OCI-LY3 (cell line): ENCODE measurements around the gene RPL3.

Experiments used
- H2AFZ ChIP-seq: fragments of 200-600, 300-600 bp; shearing (Covaris generic); 2 replicates; pipeline ENCODE4 v1.6.0; 2014; ENCODE audit warnings: antibody characterized with exemption, low read depth, low read length
- H3K27ac ChIP-seq: fragments of 200-600, 300-600 bp; sonication (generic); 2 replicates; pipeline ENCODE4 v1.5.1; 2014; ENCODE audit warnings: mild to moderate bottlenecking, low read length, moderate library complexity, mixed read lengths
- H3K27me3 ChIP-seq: fragments of 200-600, 300-600 bp; sonication (generic); 2 replicates; pipeline ENCODE4 v1.6.1; 2014; ENCODE audit warnings: low read depth, low read length, mixed read lengths
- H3K36me3 ChIP-seq: fragments of 200-600, 300-600 bp; sonication (generic); replicated peaks from 2 replicates; pipeline ENCODE3; 2014; ENCODE audit warnings: low read depth, low read length, mixed read lengths
- H3K4me1 ChIP-seq: fragments of 300-600, 200-600 bp; sonication (generic); 2 replicates; pipeline ENCODE4 v1.6.1; 2014; ENCODE audit warnings: low read length, mixed read lengths
- H3K4me2 ChIP-seq: fragments of 200-600, 300-600 bp; sonication (generic); 2 replicates; pipeline ENCODE4 v1.6.1; 2014; ENCODE audit warnings: low read length, mixed read lengths
- H3K4me3 ChIP-seq: fragments of 300-600, 200-600 bp; sonication (generic); 2 replicates; pipeline ENCODE4 v1.5.1; 2014; ENCODE audit warnings: antibody characterized with exemption, mild to moderate bottlenecking, low read length, moderate library complexity
- H3K79me2 ChIP-seq: fragments of 300-600, 200-600 bp; shearing (Covaris generic); 2 replicates; pipeline ENCODE4 v1.6.1; 2014; ENCODE audit warnings: mild to moderate bottlenecking, low read length, mixed read lengths
- H3K9ac ChIP-seq: fragments of 300-600, 200-600 bp; shearing (Covaris generic); 2 replicates; pipeline ENCODE4 v1.6.0; 2014; ENCODE audit warnings: mild to moderate bottlenecking, low read length, moderate library complexity
- H3K9me3 ChIP-seq: fragments of 200-600, 300-600 bp; shearing (Covaris generic); 2 replicates; pipeline ENCODE4 v1.6.1; 2014; ENCODE audit warnings: low read length, mixed read lengths; ENCODE audit not compliant: insufficient read depth
- H4K20me1 ChIP-seq: fragments of 200-600, 300-600 bp; sonication (generic); 2 replicates; pipeline ENCODE4 v1.6.1; 2016; ENCODE audit warnings: low read length, mixed read lengths; ENCODE audit not compliant: insufficient read depth
- EZH2phosphoT487 ChIP-seq: fragments of 200-600 bp; shearing (Covaris generic); IDR thresholded peaks from 2 replicates; pipeline ENCODE4 v1.6.1; 2018; ENCODE audit warnings: antibody characterized with exemption, mixed run types, low read depth
- TF ChIP-seq, protein P1 (sequence below): fragments of 200-600, 300-600 bp; sonication (generic); IDR thresholded peaks from 2 replicates; pipeline ENCODE4 v1.5.1; 2014; ENCODE audit warnings: antibody characterized with exemption, low read length, low read depth

The RPL3 gene

DNA sequence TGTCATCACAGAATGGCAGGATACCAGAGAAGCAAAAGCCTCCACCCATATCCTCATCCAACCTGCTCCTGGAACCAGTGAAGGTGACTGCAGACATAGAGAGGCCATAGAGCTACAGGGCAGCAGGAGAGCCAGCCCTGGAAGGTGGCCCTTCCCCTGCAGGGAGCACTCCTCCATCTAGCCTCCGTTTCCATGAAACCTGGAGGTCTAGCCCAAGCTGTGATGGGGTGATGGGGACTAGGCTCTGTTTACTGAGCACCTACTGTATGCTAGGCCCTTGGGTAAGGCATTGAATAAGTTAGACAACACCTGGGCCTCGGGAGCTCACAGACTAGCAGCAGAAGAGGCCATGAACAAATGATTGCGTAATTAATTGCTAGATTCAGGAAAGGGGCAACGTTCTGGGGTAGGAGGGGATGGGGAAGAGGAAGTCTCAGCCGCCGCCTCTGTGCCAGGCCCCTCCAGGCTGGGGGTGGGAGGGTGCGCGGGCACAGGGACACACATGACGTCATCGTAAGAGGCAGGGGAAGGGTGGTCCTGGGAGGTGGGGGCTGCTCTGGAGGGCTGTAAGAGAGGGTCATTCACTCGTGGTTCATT lies 29.6 kb upstream of the RPL3 start:
- no peak for TF ChIP-seq EZH2phosphoT487
- TF ChIP-seq, protein P1, sequence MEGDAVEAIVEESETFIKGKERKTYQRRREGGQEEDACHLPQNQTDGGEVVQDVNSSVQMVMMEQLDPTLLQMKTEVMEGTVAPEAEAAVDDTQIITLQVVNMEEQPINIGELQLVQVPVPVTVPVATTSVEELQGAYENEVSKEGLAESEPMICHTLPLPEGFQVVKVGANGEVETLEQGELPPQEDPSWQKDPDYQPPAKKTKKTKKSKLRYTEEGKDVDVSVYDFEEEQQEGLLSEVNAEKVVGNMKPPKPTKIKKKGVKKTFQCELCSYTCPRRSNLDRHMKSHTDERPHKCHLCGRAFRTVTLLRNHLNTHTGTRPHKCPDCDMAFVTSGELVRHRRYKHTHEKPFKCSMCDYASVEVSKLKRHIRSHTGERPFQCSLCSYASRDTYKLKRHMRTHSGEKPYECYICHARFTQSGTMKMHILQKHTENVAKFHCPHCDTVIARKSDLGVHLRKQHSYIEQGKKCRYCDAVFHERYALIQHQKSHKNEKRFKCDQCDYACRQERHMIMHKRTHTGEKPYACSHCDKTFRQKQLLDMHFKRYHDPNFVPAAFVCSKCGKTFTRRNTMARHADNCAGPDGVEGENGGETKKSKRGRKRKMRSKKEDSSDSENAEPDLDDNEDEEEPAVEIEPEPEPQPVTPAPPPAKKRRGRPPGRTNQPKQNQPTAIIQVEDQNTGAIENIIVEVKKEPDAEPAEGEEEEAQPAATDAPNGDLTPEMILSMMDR = no peak
- Histone ChIP-seq H3K27me3 (peaks cover 12% of the 10 kb centered on the region; the same call in 1 of the 2 replicates), H2AFZ (peak overlapping the region; percentile 94), H3K79me2 (peaks cover 17% of the 10 kb centered on the region), H3K36me3 (no peaks in the 10 kb centered on the region), H3K9me3 (no peaks in the 10 kb centered on the region), H3K4me2 (peak overlapping the region; percentile 94), H3K27ac (peak overlapping the region; percentile 58), H3K9ac (peak overlapping the region; percentile 94), H3K4me3 (peak overlapping the region; percentile 92), H3K4me1 (peaks cover 27% of the 10 kb centered on the region), H4K20me1 (peaks cover 7% of the 10 kb centered on the region; the same call in 1 of the 2 replicates)

- Histone ChIP-seq H3K9ac (no peak overlapping the region), H3K4me3 (no peak overlapping the region), H4K20me1 (no peaks in the 10 kb centered on the region), H3K36me3 (no peaks in the 10 kb centered on the region), H3K79me2 (peaks cover 1% of the 10 kb centered on the region; the same call in 1 of the 2 replicates), H3K4me2 (no peak overlapping the region), H3K4me1 (peaks cover 11% of the 10 kb centered on the region), H3K9me3 (no peaks in the 10 kb centered on the region), H3K27me3 (peaks cover 14% of the 10 kb centered on the region; the same call in 1 of the 2 replicates), H3K27ac (no peak overlapping the region), H2AFZ (no peak overlapping the region)
- no peak for TF ChIP-seq EZH2phosphoT487
Observed at GRCh38 chr22:39345231-39345630, 25.8 kb upstream of the RPL3 start.

DNA sequence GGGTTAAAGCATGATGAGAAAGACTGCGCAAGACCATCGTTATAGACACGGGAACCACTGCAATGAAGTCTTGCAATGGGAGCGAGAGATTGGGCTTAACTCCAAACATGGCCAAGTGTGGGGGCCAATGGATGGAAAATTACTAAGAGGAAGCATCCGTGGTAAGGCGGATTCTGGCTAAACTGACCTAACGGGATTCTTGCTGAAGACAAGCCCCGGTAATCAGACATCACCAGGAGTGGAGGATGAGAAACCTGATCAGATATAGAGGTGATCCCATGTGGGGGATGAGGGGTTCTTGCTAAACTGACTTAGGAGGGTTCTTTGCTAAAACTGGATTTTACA lies 24.6 kb upstream of the RPL3 start:
- Histone ChIP-seq H3K27me3 (peaks cover 14% of the 10 kb centered on the region; the same call in 1 of the 2 replicates), H3K9ac (no peak overlapping the region), H3K9me3 (no peaks in the 10 kb centered on the region), H4K20me1 (no peaks in the 10 kb centered on the region), H3K4me3 (no peak overlapping the region), H3K4me2 (no peak overlapping the region), H3K4me1 (peaks cover 8% of the 10 kb centered on the region), H3K79me2 (no peaks in the 10 kb centered on the region), H3K27ac (no peak overlapping the region), H3K36me3 (no peaks in the 10 kb centered on the region), H2AFZ (no peak overlapping the region)
- no peak for TF ChIP-seq EZH2phosphoT487
- TF ChIP-seq, protein P1 = no peak

DNA sequence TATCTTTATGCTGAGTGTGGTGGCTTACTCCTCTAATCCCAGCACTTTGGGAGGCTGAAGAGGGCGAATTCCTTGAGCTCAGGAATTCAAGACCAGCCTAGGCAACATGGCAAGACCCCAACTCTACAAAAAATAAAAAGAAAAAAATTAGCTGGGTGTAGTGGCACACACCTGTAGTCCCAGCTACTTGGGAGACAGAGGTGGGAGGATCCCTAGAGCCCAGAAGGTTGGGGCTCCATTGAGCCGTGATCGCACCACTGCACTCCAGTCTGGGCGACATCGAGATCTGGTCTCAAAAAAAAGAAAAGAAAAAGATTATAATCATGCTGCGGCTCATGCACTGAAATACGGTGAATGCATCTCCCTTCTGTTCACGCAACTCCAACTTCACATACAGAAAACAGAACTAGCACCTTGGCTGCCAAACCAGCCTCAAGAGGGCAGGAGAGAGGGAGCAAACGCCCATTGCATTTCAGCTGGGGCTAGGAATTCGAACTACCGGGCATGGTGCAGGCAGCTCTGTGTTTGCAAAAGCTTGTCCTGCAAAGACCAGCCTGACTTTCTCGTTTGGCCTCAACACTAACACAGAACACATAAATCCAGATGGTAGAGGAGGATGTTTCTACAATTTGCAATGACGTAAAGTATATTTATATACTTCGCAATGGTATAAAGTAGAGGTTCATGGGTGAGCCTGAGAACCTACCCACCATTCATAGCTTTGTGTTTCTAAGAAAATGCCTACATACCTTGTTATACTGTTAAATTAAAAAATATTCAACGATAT lies 24.0 kb upstream of the RPL3 start:
- Histone ChIP-seq H3K36me3 (no peaks in the 10 kb centered on the region), H3K4me3 (0 out of 2 replicates have a peak overlapping the region, but pooled peaks have one; percentile 5), H3K79me2 (no peaks in the 10 kb centered on the region), H3K27me3 (peaks cover 14% of the 10 kb centered on the region; the same call in 1 of the 2 replicates), H3K9me3 (no peaks in the 10 kb centered on the region), H3K9ac (no peak overlapping the region), H3K4me2 (peak overlapping the region; percentile 30), H2AFZ (no peak overlapping the region; the same call in 1 of the 2 replicates), H3K27ac (no peak overlapping the region), H3K4me1 (peaks cover 3% of the 10 kb centered on the region), H4K20me1 (no peaks in the 10 kb centered on the region)
- TF ChIP-seq, protein P1 = peak; percentile 92
- TF ChIP-seq EZH2phosphoT487 = no peak
